BJ (cell line): ENCODE data around the gene GPT2. TPM values are rescaled to one million over a fixed set of nuclear protein-coding genes. Genes with fewer than 3 reads are reported as not detected.

Source experiments
- CTCF ChIA-PET: fragments of 350-600 bp; formaldehyde crosslinking; extraction: SDS; loops from one replicate; lab custom pipeline; 2021; ENCODE audit warnings: antibody characterized with exemption, inconsistent platforms; lab: Yijun Ruan, JAX
- POLR2A ChIA-PET: fragments of 300-600 bp; sonication (Branson Sonifier 250); formaldehyde crosslinking; extraction: SDS; loops from one replicate; lab custom pipeline; 2021; ENCODE audit warnings: antibody characterized with exemption; lab: Charles Lee
- DNase-seq: peaks from one replicate; pipeline ENCODE4 v3.0.0-alpha.2; 2011; ENCODE audit warnings: low read depth
- H3K27me3 ChIP-seq: 2 replicates; pipeline ENCODE4 v1.6.0; 2011; ENCODE audit warnings: low read length; ENCODE audit not compliant: control insufficient read depth, insufficient read depth
- H3K36me3 ChIP-seq: 2 replicates; pipeline ENCODE4 v1.5.1; 2011; ENCODE audit warnings: low read length; ENCODE audit not compliant: control insufficient read depth, insufficient read depth
- H3K4me3 ChIP-seq: 2 replicates; pipeline ENCODE4 v1.5.1; 2011; ENCODE audit warnings: low read depth, mild to moderate bottlenecking, control low read depth, low read length
- polyA plus RNA-seq: library from polyadenylated mRNA; depleted of rRNA; stranded (reverse); fragments of >200 nt; gene quantifications from 2 replicates; pipeline ENCODE4 v1.2.3, GENCODE V29; 2011
- TF ChIP-seq, protein P1 (sequence below): IDR thresholded peaks from 2 replicates; pipeline ENCODE4 v1.5.1; 2011; ENCODE audit warnings: low read depth, mild to moderate bottlenecking, control low read depth, inconsistent platforms, low read length, moderate library complexity; ENCODE audit not compliant: insufficient read depth

Gene GPT2
- polyA plus RNA-seq, 1 experiment = 34.1 TPM

- CTCF ChIA-PET = interaction anchor here (0.8 to 7.6 kb wide), 5 partner anchors 10 to 42 kb away, joined by 3 to 33 read pairs (median 3); no protein-coding TSS in a partner anchor
- DNase-seq = no peak
- Histone ChIP-seq H3K36me3 (peaks cover 23% of the 10 kb centered on the region), H3K27me3 (no peaks in the 10 kb centered on the region), H3K4me3 (no peak overlapping the region)
- POLR2A ChIA-PET = no interaction called here
- TF ChIP-seq, protein P1, sequence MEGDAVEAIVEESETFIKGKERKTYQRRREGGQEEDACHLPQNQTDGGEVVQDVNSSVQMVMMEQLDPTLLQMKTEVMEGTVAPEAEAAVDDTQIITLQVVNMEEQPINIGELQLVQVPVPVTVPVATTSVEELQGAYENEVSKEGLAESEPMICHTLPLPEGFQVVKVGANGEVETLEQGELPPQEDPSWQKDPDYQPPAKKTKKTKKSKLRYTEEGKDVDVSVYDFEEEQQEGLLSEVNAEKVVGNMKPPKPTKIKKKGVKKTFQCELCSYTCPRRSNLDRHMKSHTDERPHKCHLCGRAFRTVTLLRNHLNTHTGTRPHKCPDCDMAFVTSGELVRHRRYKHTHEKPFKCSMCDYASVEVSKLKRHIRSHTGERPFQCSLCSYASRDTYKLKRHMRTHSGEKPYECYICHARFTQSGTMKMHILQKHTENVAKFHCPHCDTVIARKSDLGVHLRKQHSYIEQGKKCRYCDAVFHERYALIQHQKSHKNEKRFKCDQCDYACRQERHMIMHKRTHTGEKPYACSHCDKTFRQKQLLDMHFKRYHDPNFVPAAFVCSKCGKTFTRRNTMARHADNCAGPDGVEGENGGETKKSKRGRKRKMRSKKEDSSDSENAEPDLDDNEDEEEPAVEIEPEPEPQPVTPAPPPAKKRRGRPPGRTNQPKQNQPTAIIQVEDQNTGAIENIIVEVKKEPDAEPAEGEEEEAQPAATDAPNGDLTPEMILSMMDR = no peak
Observed at GRCh38 chr16:46896314-46896968, 12.3 kb downstream of the GPT2 start.

DNA sequence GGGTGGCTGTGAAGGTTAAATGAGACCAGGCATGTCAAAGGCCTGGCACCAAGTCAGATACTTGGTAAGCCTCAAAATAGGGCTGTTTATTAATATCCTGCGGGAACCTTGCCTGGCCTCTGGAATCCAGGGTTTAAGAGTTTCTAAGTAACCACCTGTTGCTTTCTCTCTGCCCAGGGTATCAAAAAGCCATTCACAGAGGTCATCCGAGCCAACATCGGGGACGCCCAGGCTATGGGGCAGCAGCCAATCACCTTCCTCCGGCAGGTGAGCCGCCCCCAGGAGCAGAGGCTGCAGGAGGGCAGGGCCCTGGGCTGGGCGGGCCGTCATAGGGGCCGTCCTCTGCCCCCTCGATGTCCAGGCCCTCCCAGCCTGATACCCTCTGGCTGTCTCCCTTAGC is 13.3 kb downstream of the GPT2 start:
- no peak for DNase-seq
- ChIA-PET POLR2A (no interaction called here), CTCF (interaction anchor here (0.8 to 7.6 kb wide), 3 partner anchors 12 to 43 kb away, joined by 3 to 33 read pairs (median 8); no protein-coding TSS in a partner anchor)
- Histone ChIP-seq H3K36me3 (peaks cover 29% of the 10 kb centered on the region), H3K4me3 (no peak overlapping the region), H3K27me3 (no peaks in the 10 kb centered on the region)
- TF ChIP-seq, protein P1 = no peak

DNA sequence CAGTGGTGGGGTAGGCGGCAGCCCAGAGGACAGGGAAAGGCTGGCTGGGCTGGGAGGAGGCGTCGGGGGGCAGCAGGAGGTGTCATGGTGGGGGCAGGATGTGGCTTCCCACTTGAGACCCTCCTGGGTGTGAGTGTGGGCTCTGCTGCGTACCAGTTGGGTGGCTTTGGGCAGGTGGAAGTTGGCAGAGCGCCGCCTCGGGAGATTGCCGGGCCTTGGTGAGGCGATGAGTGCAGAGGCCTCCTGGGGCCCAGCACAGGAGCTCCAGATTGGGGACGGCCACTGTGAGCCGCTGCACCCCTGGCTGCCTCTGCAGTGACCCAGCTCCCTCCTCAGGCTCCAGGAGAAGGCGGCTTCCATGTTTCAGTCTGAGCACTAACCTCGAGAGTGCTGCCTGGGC is 13.8 kb downstream of the GPT2 start:
- ChIA-PET CTCF (interaction anchor here (0.8 to 7.6 kb wide), 2 partner anchors 11 to 15 kb away, joined by 3 to 33 read pairs; no protein-coding TSS in a partner anchor), POLR2A (no interaction called here)
- Histone ChIP-seq H3K4me3 (no peak overlapping the region), H3K36me3 (peaks cover 29% of the 10 kb centered on the region), H3K27me3 (no peaks in the 10 kb centered on the region)
- TF ChIP-seq, protein P1 = no peak
- no peak for DNase-seq

GRCh38 chr16:46899443-46900143 is 15.4 kb downstream of the GPT2 start:
- ChIA-PET CTCF (interaction anchor here (0.7 to 7.6 kb wide), 6 partner anchors 10 to 52 kb away, joined by 3 to 33 read pairs (median 4); no protein-coding TSS in a partner anchor), POLR2A (no interaction called here)
- Histone ChIP-seq H3K27me3 (no peaks in the 10 kb centered on the region), H3K4me3 (no peak overlapping the region), H3K36me3 (peaks cover 33% of the 10 kb centered on the region)
- no peak for DNase-seq
- TF ChIP-seq, protein P1 = no peak
